VCaP (cell line): ENCODE measurements around the gene CCDC88C.

Experiments used
- H3K27ac ChIP-seq: fragments of 450-650 bp; 2 replicates; pipeline ENCODE4 v1.5.1; 2017
- CTCF ChIP-seq: fragments of 450-650 bp; conservative IDR thresholded peaks from 2 replicates; pipeline ENCODE4 v1.5.1; 2017; ENCODE audit warnings: mild to moderate bottlenecking, moderate library complexity

Gene CCDC88C, protein sequence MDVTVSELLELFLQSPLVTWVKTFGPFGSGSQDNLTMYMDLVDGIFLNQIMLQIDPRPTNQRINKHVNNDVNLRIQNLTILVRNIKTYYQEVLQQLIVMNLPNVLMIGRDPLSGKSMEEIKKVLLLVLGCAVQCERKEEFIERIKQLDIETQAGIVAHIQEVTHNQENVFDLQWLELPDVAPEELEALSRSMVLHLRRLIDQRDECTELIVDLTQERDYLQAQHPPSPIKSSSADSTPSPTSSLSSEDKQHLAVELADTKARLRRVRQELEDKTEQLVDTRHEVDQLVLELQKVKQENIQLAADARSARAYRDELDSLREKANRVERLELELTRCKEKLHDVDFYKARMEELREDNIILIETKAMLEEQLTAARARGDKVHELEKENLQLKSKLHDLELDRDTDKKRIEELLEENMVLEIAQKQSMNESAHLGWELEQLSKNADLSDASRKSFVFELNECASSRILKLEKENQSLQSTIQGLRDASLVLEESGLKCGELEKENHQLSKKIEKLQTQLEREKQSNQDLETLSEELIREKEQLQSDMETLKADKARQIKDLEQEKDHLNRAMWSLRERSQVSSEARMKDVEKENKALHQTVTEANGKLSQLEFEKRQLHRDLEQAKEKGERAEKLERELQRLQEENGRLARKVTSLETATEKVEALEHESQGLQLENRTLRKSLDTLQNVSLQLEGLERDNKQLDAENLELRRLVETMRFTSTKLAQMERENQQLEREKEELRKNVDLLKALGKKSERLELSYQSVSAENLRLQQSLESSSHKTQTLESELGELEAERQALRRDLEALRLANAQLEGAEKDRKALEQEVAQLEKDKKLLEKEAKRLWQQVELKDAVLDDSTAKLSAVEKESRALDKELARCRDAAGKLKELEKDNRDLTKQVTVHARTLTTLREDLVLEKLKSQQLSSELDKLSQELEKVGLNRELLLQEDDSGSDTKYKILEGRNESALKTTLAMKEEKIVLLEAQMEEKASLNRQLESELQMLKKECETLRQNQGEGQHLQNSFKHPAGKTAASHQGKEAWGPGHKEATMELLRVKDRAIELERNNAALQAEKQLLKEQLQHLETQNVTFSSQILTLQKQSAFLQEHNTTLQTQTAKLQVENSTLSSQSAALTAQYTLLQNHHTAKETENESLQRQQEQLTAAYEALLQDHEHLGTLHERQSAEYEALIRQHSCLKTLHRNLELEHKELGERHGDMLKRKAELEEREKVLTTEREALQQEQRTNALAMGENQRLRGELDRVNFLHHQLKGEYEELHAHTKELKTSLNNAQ (N-terminal part only)

DNA sequence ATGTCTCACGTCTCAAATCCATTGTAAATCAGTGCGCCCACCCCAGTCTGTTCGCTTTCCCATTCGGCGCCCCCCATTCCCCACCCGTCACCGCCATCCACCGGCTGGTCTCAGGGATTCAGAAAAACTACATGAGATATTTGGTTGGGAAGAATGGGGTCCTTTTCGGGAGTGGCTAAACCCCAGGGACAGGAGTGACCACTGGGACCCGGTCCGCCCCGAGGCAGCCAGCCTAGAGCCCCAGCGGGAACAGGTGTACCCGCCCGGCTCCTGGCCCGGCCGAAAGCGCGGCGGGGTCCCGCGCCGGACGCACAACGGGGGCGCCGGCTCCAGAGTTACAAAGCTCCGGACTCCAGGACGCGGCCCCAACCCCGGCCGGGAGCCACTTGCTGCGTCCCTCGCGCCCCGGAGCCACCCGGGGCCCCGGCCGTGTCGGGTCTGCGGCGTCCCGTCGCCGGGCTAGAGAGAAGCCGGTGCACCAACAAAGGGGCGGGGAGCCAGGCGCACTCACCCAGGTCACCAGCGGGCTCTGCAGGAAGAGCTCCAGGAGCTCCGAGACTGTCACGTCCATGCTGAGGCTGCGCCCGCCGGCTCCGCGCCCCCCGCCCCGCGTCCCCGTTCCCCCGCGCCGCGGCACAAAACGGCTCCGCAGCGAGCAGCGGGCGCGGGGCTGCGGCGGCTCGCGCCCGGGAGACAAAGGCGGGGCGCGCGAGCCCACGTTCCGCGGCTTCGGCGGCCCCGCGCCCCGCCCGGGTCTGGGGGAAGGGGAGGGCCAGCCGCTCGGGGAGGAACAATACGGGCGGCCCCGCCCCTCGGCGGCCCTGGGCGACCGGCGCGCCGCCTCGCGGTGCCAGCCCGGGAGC lies at the start of gene CCDC88C:
Gene CCDC88C (minus strand): TSS at position 701 of the 863 bp plus-strand sequence. CDS start 130 bp downstream, at position 571.
- H3K27ac ChIP-seq = peak within 1 kb of the TSS; percentile 76
- TF ChIP-seq CTCF = no peak

DNA sequence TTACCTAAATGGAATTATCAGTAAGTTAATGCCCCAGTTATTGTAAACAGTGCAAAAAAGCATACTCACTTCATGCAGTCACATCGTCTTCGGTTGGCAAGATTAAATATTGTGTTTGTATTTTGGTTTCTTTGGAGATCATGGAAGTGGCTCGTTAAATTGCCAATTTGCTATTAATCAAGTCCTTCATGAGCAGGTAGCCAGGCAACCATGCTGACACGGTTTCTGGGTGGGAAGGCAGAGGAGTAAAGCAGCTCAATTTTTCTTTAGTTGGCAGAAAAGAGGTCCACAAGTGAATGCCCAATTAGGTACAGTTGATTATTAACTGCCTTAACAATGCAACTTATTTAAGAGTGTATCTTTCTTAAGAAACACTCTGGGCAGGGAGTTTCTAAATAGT lies 48.6 kb upstream of the CCDC88C start:
- H3K27ac ChIP-seq = peak overlapping the region; percentile 64
- TF ChIP-seq CTCF = no peak

GRCh38 chr14:91464615-91465205 lies 47.1 kb upstream of the CCDC88C start:
- peak overlapping the region; percentile 64 for H3K27ac ChIP-seq
- no peak for TF ChIP-seq CTCF

DNA sequence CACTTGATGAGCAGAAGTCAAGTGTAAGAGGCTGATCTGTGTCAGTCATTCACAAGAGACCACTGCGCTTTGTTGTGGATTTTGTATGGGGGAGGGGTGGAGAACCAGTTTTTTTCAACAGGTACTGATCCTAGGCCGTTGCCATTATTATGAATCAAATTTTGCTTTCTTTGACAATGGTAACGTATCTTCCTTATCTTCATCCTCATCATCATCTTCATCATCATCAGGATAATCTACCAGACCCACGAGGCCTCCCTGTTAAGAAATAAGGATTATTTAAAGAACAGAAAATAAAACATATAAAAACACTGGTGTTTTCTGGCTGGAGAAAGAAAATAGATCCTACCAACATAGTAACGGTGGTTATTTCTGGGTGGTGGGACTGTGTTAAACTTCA lies 41.0 kb upstream of the CCDC88C start:
- no peak overlapping the region for H3K27ac ChIP-seq
- no peak for TF ChIP-seq CTCF

DNA sequence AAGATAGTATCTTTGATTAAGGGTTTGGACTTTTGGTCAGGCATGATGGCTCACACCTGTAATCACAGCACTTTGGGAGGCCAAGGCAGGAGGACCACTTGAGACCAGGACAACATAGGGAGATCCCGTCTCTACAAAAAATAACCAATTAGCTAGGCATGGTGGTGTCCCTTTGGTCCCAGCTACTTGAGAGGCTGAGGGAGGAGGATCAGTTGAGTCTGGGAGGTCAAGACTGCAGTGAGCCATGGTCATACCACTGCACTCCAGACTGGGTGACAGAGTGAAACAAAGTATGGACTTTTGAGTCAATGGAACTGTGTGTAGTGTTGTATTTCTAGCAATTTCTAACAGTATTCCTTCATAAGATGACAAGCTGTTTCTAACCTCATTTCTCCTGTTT lies 38.7 kb upstream of the CCDC88C start:
- no peak for TF ChIP-seq CTCF
- H3K27ac ChIP-seq = no peak overlapping the region

DNA sequence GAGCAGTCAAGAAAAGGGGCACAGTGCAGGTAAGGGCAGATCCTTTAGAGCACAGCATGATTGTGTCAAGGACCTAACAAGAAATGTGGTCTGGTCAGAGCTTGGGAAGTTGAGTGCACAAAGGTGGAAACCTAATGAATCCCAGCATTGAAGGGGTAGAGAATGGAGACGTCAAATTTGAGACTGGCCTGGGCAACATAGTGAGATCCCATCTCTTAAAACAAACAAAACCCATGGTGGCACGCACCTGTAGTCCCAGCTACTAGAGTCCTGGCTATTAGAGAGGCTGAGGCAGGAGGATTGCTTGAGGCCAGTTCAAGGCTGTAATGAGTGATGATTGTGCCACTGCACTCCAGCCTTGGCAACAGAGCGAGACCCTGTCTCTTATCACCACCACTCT lies 37.0 kb upstream of the CCDC88C start:
- TF ChIP-seq CTCF = no peak
- no peak overlapping the region for H3K27ac ChIP-seq
